Measurements from ENCODE around the gene DNER.
A peak's percentile ranks its signal among the peaks of the same experiment; 100 is the strongest.
"Not testable (repeated sequence)": the region's sequence is repeated elsewhere in the genome, so short reads cannot be mapped to it uniquely, and the experiment has no call there.

Gene DNER

GRCh38 chr2:229346816-229347540 lies 367.4 kb downstream of the DNER start:
- no peak overlapping the region for H3K4me3 Mint-ChIP-seq
- intact Hi-C loops (cut with micrococcal nuclease) = no loop called here
- no peak overlapping the region for H3K27ac Mint-ChIP-seq
- peaks cover 22% of the 10 kb centered on the region for H3K27me3 Mint-ChIP-seq
- H3K36me3 Mint-ChIP-seq (ENCODE audit: low read depth) = no peaks in the 10 kb centered on the region
- H3K4me1 Mint-ChIP-seq (ENCODE audit: low read depth) = peaks cover 27% of the 10 kb centered on the region
- peaks cover 12% of the 10 kb centered on the region for H3K9me3 Mint-ChIP-seq

DNA sequence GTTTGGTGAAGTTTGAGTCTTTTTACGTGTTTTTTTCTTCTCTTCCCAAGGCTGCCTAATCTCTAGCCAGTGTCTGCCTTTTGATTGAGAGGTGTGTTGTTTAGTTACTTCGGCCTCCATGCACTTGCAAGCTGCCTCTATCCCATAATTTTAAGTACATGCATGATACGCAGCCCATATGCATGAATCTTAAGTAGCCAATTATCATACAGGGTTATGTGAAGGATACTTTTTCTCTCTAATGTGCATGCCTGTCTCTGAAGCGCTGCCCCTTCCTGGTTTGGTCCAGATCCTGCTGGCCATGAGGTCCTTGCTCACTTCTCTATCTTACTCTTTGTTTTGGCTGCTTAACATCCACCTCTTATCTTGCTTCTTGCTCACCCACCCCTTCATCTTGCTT lies 369.4 kb downstream of the DNER start:
- H3K9me3 Mint-ChIP-seq = peaks cover 10% of the 10 kb centered on the region
- intact Hi-C loops (cut with micrococcal nuclease) = loop anchor here (5.0 kb wide), 1 partner anchor 242 kb away; no protein-coding TSS in a partner anchor
- H3K27me3 Mint-ChIP-seq = peaks cover 29% of the 10 kb centered on the region
- H3K27ac Mint-ChIP-seq = no peak overlapping the region
- H3K4me3 Mint-ChIP-seq = no peak overlapping the region
- no peaks in the 10 kb centered on the region for H3K36me3 Mint-ChIP-seq (ENCODE audit: low read depth)
- peaks cover 31% of the 10 kb centered on the region for H3K4me1 Mint-ChIP-seq (ENCODE audit: low read depth)

- Mint-ChIP-seq H3K4me1 (ENCODE audit: low read depth) (peaks cover 39% of the 10 kb centered on the region), H3K4me3 (no peak overlapping the region), H3K9me3 (peaks cover 2% of the 10 kb centered on the region), H3K27ac (no peak overlapping the region), H3K27me3 (peaks cover 34% of the 10 kb centered on the region), H3K36me3 (ENCODE audit: low read depth) (no peaks in the 10 kb centered on the region)
- intact Hi-C loops (cut with micrococcal nuclease) = loop anchor here (5.0 kb wide), 1 partner anchor 243 kb away; no protein-coding TSS in a partner anchor
Observed at GRCh38 chr2:229344151-229344551, 370.2 kb downstream of the DNER start.

DNA sequence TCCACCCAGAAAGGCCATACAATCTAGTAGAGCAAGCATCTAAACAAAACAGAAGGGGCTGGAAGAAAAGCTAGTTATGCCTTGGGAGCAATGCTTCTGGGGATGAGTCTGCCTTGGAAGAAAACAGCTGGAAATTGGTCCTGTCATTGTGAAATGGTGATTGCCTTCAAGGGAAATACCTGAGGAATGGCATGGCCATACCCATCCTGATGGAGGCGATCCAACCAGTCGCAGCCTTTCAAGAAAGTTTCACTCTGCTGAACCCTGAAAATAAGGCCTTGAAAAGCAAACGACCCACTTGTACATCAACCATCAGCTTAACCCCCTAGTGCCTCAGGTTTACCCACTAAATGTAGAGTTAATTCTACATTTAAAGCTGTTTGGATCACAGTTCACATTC lies 370.7 kb downstream of the DNER start:
- intact Hi-C loops (cut with micrococcal nuclease) = loop anchor here (5.0 kb wide), 1 partner anchor 244 kb away; no protein-coding TSS in a partner anchor
- Mint-ChIP-seq H3K27me3 (peaks cover 39% of the 10 kb centered on the region), H3K36me3 (ENCODE audit: low read depth) (no peaks in the 10 kb centered on the region), H3K4me3 (no peak overlapping the region), H3K4me1 (ENCODE audit: low read depth) (peaks cover 39% of the 10 kb centered on the region), H3K9me3 (no peaks in the 10 kb centered on the region), H3K27ac (no peak overlapping the region)

GRCh38 chr2:229342376-229342775 lies 372.0 kb downstream of the DNER start:
- no peaks in the 10 kb centered on the region for H3K36me3 Mint-ChIP-seq (ENCODE audit: low read depth)
- no peak overlapping the region for H3K27ac Mint-ChIP-seq
- H3K9me3 Mint-ChIP-seq = no peaks in the 10 kb centered on the region
- H3K4me3 Mint-ChIP-seq = no peak overlapping the region
- intact Hi-C loops (cut with micrococcal nuclease) = loop anchor here (5.0 kb wide), 1 partner anchor 245 kb away; no protein-coding TSS in a partner anchor
- H3K4me1 Mint-ChIP-seq (ENCODE audit: low read depth) = peaks cover 33% of the 10 kb centered on the region
- H3K27me3 Mint-ChIP-seq = peaks cover 31% of the 10 kb centered on the region

- peaks cover 27% of the 10 kb centered on the region for H3K27me3 Mint-ChIP-seq
- no peaks in the 10 kb centered on the region for H3K36me3 Mint-ChIP-seq (ENCODE audit: low read depth)
- H3K4me1 Mint-ChIP-seq (ENCODE audit: low read depth) = peaks cover 43% of the 10 kb centered on the region
- H3K4me3 Mint-ChIP-seq = no peak overlapping the region
- intact Hi-C loops (cut with micrococcal nuclease) = loop anchor here (5.0 kb wide), 1 partner anchor 247 kb away; no protein-coding TSS in a partner anchor
- no peak overlapping the region for H3K27ac Mint-ChIP-seq
- no peaks in the 10 kb centered on the region for H3K9me3 Mint-ChIP-seq
Observed at GRCh38 chr2:229340086-229340760, 374.1 kb downstream of the DNER start.

DNA sequence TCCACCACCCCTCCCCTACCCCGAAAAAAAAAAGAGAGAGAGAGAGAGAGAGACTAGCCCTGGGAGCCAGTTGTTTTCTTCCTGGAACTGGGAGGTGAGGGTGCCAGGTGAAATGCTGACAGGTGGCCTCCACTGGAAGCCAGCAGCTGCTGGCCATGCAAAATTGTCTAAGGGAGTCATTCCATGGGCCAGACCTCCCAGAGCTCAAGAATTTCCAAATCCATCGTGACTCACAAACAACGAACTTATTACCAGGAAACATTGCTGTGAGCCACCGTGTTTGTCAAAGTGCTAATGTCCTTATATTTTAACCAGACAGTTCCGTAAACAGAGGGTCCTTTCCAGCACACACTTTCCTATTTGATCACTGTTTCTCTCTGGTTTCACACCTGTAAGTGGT lies 374.7 kb downstream of the DNER start:
- Mint-ChIP-seq H3K36me3 (ENCODE audit: low read depth) (no peaks in the 10 kb centered on the region), H3K9me3 (no peaks in the 10 kb centered on the region), H3K4me3 (no peak overlapping the region), H3K4me1 (ENCODE audit: low read depth) (peaks cover 47% of the 10 kb centered on the region), H3K27ac (no peak overlapping the region), H3K27me3 (peaks cover 26% of the 10 kb centered on the region)
- intact Hi-C loops (cut with micrococcal nuclease) = loop anchor here (5.0 kb wide), 1 partner anchor 248 kb away; no protein-coding TSS in a partner anchor

DNA sequence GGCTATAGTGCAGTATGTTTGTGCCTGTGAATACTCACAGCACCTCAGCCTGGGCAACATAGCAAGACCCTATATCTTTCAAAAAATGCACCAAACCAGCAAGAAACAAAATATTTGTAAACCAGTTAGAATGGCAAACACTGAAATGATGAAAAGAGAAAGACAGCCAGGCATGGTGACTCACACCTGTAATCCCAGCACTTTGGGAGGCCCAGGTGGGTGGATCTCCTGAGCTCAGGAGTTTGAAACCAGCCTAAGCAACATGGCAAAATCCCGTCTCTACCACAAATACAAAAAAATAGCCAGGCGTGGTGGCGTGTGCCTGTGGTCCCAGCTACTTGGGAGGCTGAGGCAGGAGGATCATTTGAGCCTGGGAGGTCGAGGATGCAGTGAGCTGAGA lies 375.2 kb downstream of the DNER start:
- H3K36me3 Mint-ChIP-seq (ENCODE audit: low read depth); H3K4me3 Mint-ChIP-seq; H3K9me3 Mint-ChIP-seq; H3K27ac Mint-ChIP-seq; intact Hi-C loops (cut with micrococcal nuclease): not testable (repeated sequence)
- H3K27me3 Mint-ChIP-seq = peaks cover 28% of the 10 kb centered on the region
- H3K4me1 Mint-ChIP-seq (ENCODE audit: low read depth) = peaks cover 51% of the 10 kb centered on the region

DNA sequence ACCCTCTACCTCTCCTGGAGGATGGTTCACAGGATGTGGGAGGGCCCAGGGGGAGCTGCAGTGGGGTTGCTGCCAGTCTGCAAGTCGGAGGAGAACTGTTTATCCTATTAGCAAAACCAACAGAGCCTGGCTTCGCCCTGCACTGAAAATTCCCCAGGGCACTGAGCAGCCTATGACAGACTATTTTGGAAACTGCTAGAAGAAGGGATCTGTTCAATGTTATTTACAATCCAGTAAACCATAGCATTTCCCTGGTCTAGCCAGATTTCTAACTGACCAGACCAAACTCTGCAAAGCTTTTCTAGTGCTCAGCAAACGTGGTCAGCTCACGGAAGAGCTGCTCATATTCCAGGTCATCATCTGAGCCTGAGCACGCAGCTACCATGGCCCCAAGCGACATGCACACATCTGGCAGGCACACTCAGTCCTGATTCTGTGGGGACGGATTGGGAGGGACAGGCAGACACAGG lies 378.4 kb downstream of the DNER start:
- peaks cover 64% of the 10 kb centered on the region for H3K4me1 Mint-ChIP-seq (ENCODE audit: low read depth)
- H3K27me3 Mint-ChIP-seq = peaks cover 34% of the 10 kb centered on the region
- no peak overlapping the region for H3K4me3 Mint-ChIP-seq
- intact Hi-C loops (cut with micrococcal nuclease) = no loop called here
- no peaks in the 10 kb centered on the region for H3K36me3 Mint-ChIP-seq (ENCODE audit: low read depth)
- no peak overlapping the region for H3K27ac Mint-ChIP-seq
- H3K9me3 Mint-ChIP-seq = no peaks in the 10 kb centered on the region

GRCh38 chr2:229335330-229335729 lies 379.0 kb downstream of the DNER start:
- H3K27me3 Mint-ChIP-seq = peaks cover 30% of the 10 kb centered on the region
- no peaks in the 10 kb centered on the region for H3K9me3 Mint-ChIP-seq
- no peaks in the 10 kb centered on the region for H3K36me3 Mint-ChIP-seq (ENCODE audit: low read depth)
- peaks cover 64% of the 10 kb centered on the region for H3K4me1 Mint-ChIP-seq (ENCODE audit: low read depth)
- H3K27ac Mint-ChIP-seq = no peak overlapping the region
- no peak overlapping the region for H3K4me3 Mint-ChIP-seq
- intact Hi-C loops (cut with micrococcal nuclease) = no loop called here

- peaks cover 18% of the 10 kb centered on the region for H3K27me3 Mint-ChIP-seq
- H3K36me3 Mint-ChIP-seq (ENCODE audit: low read depth) = no peaks in the 10 kb centered on the region
- H3K9me3 Mint-ChIP-seq = no peaks in the 10 kb centered on the region
- H3K4me3 Mint-ChIP-seq = peak overlapping the region; percentile 17
- intact Hi-C loops (cut with micrococcal nuclease) = loop anchor here (2.0 to 5.0 kb wide), 4 partner anchors 34 to 86 kb away; no protein-coding TSS in a partner anchor
- H3K4me1 Mint-ChIP-seq (ENCODE audit: low read depth) = peaks cover 51% of the 10 kb centered on the region
- H3K27ac Mint-ChIP-seq = peak overlapping the region; percentile 65
Observed at GRCh38 chr2:229330952-229331351, 383.4 kb downstream of the DNER start.

DNA sequence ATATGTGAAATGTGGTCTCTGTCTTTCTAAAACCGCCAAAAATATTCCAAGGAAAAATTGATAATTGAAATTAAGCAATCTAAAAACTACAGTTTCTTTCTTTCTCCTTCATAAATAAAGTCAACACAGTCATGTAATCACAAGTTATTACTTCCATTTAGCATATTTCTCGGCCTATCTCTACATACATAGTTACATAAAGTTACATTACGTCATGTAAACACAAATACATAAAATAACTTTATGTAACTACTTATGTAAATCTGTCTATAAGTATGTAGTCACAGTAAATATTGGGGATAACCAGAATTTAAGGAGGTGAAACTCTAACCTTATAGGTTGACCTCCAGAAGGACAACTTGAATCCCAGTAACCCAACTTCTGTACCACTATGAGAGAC lies 394.8 kb downstream of the DNER start:
- intact Hi-C loops (cut with micrococcal nuclease) = no loop called here
- Mint-ChIP-seq H3K36me3 (ENCODE audit: low read depth) (no peaks in the 10 kb centered on the region), H3K27ac (no peak overlapping the region), H3K4me1 (ENCODE audit: low read depth) (peaks cover 23% of the 10 kb centered on the region), H3K9me3 (no peaks in the 10 kb centered on the region), H3K27me3 (peaks cover 7% of the 10 kb centered on the region), H3K4me3 (no peak overlapping the region)

GRCh38 chr2:229314117-229314516 lies 400.2 kb downstream of the DNER start:
- intact Hi-C loops (cut with micrococcal nuclease) = no loop called here
- Mint-ChIP-seq H3K27me3 (peaks cover 3% of the 10 kb centered on the region), H3K4me3 (no peak overlapping the region), H3K27ac (no peak overlapping the region), H3K9me3 (no peaks in the 10 kb centered on the region), H3K36me3 (ENCODE audit: low read depth) (peaks cover 6% of the 10 kb centered on the region), H3K4me1 (ENCODE audit: low read depth) (peaks cover 16% of the 10 kb centered on the region)

DNA sequence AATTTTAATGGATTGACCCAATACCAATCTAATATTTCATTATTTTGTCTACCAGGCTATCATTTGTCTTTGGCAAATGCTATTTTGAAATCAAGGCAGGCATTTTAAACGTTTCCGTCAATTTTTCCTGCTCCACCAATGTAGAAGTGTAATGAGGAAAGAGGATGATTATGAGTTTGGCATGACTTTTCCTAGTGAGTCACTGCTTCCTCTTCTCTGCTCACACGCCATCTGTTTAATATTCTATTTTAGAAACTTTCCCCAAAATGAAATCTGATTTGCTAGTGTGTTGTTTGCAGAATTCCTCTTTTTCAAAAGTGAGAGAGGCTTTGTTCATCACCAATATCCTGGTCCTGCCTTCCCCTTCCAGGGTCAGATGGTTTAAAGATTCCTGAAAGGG lies 400.8 kb downstream of the DNER start:
- intact Hi-C loops (cut with micrococcal nuclease) = no loop called here
- Mint-ChIP-seq H3K27ac (no peak overlapping the region), H3K36me3 (ENCODE audit: low read depth) (peaks cover 6% of the 10 kb centered on the region), H3K4me1 (ENCODE audit: low read depth) (peaks cover 11% of the 10 kb centered on the region), H3K4me3 (no peak overlapping the region), H3K9me3 (no peaks in the 10 kb centered on the region), H3K27me3 (peaks cover 3% of the 10 kb centered on the region)

Measured in dendritic cell treated with granulocyte-macrophage colony-stimulating factor and Interleukin-4, amounts not matched to agents 40 ng/mL and 50 ng/mL, for 4 days (primary cell).